NCI-H146 treated with DMSO at 0.1 percent for 48 hours (cell line): ENCODE data around the gene FANCL.
"Not testable (repeated sequence)": the region's sequence is repeated elsewhere in the genome, so short reads cannot be mapped to it uniquely, and the experiment has no call there.

Experiments
- DNase-seq: peaks from one replicate; lab custom pipeline; 2025; ENCODE audit not compliant: unreplicated experiment; lab: John Stamatoyannopoulos, UW

The FANCL gene

DNA sequence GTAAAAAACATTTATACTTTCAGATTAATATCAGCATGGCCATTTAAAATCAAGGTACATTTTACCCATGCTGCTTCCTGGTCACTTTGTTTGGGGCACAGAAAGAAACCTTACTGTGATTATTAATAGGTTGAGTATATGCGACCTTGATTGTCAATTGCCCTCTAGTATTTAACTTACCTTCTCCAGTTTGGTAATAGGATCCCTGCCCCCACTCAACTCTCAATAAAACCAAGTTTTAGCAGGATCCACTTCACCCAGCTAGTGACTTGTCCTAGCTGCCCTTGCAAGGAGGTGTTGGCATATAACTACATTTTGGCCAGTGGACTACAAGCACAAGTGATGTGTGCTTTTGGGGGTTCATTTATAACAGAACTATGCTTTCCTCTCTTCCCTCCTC is 34.3 kb downstream of the FANCL start:
- no peak for DNase-seq

DNA sequence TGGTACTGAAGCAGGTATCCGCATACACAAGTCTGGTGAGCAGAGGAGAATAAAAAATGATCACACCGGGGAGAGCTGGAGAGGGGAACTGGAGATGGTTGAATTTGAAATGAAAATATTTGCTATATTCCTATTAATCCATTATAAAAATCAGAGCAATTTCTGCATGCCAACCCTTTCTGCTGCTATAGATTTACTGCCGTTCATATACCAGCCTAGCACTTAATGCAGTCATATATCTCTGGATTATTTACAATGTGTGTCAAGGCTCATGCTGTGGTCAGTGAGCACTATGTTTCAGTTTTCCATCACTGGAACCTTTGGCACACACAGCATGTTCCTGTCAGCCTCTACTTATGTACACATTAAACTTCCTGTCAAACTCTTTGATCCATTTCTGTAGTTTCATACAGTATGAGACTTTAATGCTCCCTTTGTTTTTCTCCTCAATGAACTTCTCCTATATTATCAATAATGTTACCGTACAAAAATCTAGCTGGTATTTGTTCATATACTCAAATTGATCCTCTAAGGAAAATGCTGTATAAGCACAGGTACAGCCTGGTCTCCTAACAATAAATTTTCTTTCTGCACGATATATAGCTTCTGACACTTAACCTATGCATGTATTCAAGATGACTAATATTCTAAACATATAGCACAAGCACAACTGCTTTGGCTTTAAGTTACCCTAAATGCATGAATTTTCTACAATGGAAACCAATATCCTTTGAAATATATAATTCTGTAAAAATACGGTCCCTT is 36.7 kb downstream of the FANCL start:
- peak; percentile 9 for DNase-seq

GRCh38 chr2:58203018-58203417 is 38.1 kb downstream of the FANCL start:
- DNase-seq: no peak

- no peak for DNase-seq
These were observed 38.7 kb downstream of the FANCL start for GRCh38 chr2:58202404-58202803.

DNA sequence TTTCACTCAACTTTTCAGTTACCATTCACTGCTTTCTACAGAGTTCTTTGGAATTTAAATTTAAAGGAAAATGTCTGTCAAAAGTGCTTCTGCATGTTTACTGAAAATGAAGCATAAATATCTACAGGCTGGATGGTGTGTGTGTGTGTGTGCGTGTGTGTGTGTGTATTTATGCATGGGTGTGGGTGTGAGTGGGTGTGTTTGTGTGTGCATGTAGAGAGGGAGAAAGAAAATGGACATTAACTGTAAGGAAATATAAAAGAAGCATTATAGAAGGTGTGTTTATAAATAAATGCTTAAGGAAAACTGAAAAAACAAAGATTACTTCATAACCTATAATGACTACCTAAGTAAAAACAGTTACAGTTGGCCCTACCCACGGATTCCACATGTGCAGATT is 43.2 kb downstream of the FANCL start:
- DNase-seq: no peak

DNA sequence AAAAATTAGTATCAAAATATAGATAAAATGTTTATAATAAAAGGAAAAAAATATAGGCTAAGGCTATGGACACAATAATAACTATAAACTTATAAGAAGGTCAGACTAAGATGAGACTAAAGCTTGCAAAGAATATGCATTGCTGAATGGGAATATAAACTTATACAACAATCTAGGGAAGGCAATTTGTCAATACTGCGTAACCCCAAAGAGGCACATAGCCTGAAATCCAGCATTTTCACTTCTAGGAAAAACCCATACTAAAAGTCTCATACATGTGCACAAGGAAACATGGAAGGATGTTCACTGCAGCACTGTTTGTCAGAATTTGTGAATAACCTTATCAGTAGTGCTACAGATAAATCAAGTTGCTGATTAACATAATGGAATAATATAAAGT is 45.5 kb downstream of the FANCL start:
- no peak for DNase-seq

GRCh38 chr2:58194458-58194857 is 46.7 kb downstream of the FANCL start:
- peak; percentile 88 for DNase-seq

DNA sequence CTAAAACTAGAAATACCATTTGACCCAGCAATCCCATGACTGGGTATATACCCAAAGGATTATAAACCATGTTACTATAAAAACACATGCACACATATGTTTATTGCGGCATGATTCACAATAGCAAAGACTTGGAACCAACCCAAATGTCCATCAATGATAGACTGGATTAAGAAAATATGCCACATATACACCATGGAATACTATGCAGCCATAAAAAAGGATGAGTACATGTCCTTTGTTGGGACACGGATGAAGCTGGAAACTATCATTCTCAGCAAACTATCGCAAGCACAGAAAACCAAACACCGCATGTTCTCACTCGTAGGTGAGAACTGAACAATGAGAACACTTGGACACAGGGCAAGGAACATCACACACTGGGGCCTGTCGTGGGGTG is 54.1 kb downstream of the FANCL start:
- not testable (repeated sequence) for DNase-seq

- no peak for DNase-seq
These were observed 54.6 kb downstream of the FANCL start for GRCh38 chr2:58186501-58186900.

GRCh38 chr2:58182527-58182926 is 58.6 kb downstream of the FANCL start:
- DNase-seq: no peak

DNA sequence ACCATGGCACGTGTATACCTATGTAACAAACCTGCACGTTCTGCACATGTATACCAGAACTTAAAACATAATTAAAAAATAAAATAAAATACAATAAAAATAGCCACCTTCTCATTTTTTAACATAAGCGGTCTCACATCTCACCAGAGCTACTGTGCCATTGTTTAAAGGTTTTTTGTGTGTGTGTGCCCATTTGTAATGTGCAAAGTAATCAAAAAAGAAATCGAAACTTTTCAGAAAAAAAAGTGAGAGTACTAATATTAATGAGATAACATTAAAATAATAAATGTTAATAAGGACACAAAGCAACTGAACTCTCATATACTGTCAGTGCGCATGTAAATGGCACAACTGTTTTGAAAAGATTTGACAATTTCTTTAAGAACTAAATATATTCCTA is 60.5 kb downstream of the FANCL start:
- no peak for DNase-seq

GRCh38 chr2:58180175-58180574 is 61.0 kb downstream of the FANCL start:
- DNase-seq: not testable (repeated sequence)

DNA sequence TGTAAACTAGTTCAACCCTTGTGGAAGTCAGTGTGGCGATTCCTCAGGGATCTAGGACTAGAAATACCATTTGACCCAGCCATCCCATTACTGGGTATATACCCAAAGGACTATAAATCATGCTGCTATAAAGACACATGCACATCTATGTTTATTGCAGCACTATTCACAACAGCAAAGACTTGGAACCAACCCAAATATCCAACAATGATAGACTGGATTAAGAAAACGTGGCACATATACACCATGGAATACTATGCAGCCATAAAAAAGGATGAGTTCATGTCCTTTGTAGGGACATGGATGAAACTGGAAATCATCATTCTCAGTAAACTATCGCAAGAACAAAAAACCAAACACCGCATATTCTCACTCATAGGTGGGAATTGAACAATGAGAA is 63.9 kb downstream of the FANCL start:
- DNase-seq: not testable (repeated sequence)

- DNase-seq: not testable (repeated sequence)
These were observed 69.3 kb downstream of the FANCL start for GRCh38 chr2:58171831-58172230.

- not testable (repeated sequence) for DNase-seq
These were observed 70.7 kb downstream of the FANCL start for GRCh38 chr2:58170334-58170933.

GRCh38 chr2:58169845-58170244 is 71.3 kb downstream of the FANCL start:
- DNase-seq: not testable (repeated sequence)

DNA sequence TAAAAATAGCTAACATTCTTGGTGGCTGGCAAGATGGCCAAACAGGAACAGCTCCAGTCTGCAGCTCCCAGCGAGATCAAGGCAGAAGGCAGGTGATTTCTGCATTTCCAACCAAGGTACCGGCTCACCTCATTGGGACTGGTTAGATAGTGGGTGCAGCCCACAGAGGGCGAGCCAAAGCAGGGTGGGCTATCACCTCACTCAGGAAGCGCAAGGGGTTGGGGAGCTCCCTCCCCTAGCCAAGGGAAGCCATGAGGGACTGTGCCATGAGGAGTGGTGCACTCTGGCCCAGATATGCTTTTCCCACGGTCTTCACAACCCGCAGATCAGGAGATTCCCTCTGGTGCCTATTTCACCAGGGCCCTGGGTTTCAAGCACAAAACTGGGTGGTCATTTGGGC is 73.0 kb downstream of the FANCL start:
- not testable (repeated sequence) for DNase-seq

DNA sequence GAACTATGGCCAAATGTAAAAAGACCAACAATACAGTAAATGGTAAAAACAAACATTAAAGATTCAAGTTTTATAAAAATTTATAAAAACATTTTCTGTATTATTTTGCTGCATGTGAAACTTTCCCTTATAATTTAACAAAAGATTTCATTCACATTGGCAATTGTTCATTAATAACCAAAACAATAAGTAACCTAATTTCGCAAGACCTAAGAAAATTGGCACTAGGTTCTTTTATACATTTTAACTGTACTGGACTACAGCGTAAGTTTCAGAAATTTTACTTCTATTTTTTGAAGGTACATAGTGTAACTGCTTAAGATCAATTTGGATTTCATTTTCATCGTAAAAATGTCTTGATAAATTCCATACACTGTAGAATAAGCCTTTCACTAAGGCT is 77.2 kb downstream of the FANCL start:
- DNase-seq: no peak

- DNase-seq: no peak
These were observed 82.6 kb downstream of the FANCL start for GRCh38 chr2:58158481-58158880.

DNA sequence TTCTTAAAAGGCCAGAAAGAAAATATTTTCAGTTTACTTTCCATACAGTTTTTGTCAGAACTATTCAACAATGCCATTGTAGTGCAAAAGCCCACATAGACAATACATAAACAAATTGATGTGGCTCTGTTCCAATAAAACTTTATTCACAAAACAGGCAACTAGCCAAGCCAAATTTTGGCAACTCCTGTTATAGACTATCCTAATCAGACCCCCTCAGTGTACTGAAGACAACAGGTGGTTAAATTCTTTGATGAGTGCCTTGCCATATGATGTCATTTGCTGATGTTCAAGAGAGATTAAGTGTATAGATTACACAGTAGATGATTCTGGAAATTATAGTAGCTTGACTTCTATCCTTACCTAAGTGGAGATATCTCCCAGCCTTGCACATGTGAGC is 83.4 kb downstream of the FANCL start:
- DNase-seq: no peak

DNA sequence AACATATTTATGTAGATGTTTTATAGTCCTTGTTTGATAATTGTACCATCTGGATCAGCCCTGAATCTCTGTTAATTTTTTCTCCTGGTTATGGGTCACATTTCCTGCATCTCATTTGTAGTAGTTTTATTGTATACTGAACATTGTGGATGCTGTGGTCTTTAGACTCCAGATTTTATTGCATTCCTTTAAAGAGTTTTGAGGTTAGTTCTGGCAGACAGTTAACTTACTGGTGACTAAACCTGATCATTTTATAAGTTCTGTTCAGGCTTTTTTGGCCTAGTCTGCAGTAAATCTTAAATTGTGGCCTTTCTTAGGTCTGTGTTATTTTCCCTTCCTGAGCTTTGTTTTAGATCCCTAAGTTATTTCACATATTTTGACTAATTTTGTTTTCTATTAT is 84.3 kb downstream of the FANCL start:
- DNase-seq: no peak

- DNase-seq: no peak
These were observed 85.9 kb downstream of the FANCL start for GRCh38 chr2:58155160-58155778.
